NCI-H2196 (cell line): ENCODE data around the gene FCRL6.

Experiments
- DNase-seq: peaks from one replicate; lab custom pipeline; 2025; ENCODE audit not compliant: unreplicated experiment; lab: John Stamatoyannopoulos, UW

The FCRL6 gene

GRCh38 chr1:159861218-159861617 lies 59.1 kb downstream of the FCRL6 start:
- DNase-seq: no peak

GRCh38 chr1:159862031-159862430 lies 59.9 kb downstream of the FCRL6 start:
- no peak for DNase-seq

- no peak for DNase-seq
Observed at GRCh38 chr1:159862557-159862956, 60.4 kb downstream of the FCRL6 start, which contains the start of gene VSIG8. Gene VSIG8, minus strand, starts transcription at chr1:159862657. Its CDS starts 136 bp downstream, at chr1:159862521.

- DNase-seq: no peak
Observed at GRCh38 chr1:159864262-159864661, 62.1 kb downstream of the FCRL6 start.
